Gastrocnemius medialis (tissue), 4 donors: ENCODE measurements around the gene HTR1D.

ENCODE experiments used
- POLR2A ChIP-seq, 2 donors: fragments of 450-650 bp; IDR thresholded peaks; one replicate each; pipeline ENCODE4 v1.6.1; 2017; ENCODE audit warnings: antibody characterized with exemption in 2 of 2, mild to moderate bottlenecking in 2 of 2, moderate library complexity in 2 of 2
- TF ChIP-seq, protein P1 (sequence below), 5 experiments: fragments of 450-650 bp in 3 of 5; fragments of 200-600 bp in 2 of 5; sonication (generic) in 2 of 5; IDR thresholded peaks in 4 of 5; conservative IDR thresholded peaks in 1 of 5; 1 replicate in 4 of 5; 2 replicates in 1 of 5; pipeline ENCODE4 v1.5.1; 2016 to 2019; ENCODE audit warnings: antibody characterized with exemption in 5 of 5, mild to moderate bottlenecking in 3 of 5, moderate library complexity in 3 of 5

DNA sequence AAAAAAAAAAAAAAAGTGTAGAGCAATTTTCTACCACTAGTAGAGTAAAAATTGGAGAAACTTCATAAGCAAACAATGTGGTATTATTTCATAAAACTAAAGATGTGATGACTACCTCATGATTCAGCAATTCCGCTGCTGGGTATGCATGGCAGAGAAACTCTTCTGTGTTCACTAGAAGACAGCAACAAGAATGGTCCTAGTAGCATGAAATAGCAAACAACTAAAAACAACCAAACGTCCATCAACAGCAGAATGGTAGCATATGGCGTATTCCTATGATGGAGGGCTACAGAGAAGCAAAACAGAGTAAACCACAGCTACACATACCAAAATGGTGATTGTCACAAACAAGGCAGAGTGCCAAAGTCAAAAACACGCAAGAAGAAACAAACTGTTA lies 18.9 kb downstream of the HTR1D start:
- TF ChIP-seq, protein P1, sequence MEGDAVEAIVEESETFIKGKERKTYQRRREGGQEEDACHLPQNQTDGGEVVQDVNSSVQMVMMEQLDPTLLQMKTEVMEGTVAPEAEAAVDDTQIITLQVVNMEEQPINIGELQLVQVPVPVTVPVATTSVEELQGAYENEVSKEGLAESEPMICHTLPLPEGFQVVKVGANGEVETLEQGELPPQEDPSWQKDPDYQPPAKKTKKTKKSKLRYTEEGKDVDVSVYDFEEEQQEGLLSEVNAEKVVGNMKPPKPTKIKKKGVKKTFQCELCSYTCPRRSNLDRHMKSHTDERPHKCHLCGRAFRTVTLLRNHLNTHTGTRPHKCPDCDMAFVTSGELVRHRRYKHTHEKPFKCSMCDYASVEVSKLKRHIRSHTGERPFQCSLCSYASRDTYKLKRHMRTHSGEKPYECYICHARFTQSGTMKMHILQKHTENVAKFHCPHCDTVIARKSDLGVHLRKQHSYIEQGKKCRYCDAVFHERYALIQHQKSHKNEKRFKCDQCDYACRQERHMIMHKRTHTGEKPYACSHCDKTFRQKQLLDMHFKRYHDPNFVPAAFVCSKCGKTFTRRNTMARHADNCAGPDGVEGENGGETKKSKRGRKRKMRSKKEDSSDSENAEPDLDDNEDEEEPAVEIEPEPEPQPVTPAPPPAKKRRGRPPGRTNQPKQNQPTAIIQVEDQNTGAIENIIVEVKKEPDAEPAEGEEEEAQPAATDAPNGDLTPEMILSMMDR (IDR thresholded peaks at IDR 0.05 in 4 of 5, conservative IDR thresholded peaks at IDR 0.05 in 1 of 5) = no peak
- TF ChIP-seq POLR2A (IDR thresholded peaks at IDR 0.05) = no peak
